OCI-LY1 (cell line): ENCODE results near the gene POU2F2.

Experiments used
- H2AFZ ChIP-seq: fragments of 200-600 bp; sonication (generic), shearing (Covaris generic); 2 replicates; pipeline ENCODE4 v1.6.0; 2014; ENCODE audit warnings: antibody characterized with exemption, mild to moderate bottlenecking, low read length
- H3F3A ChIP-seq: fragments of 200-600 bp; sonication (generic), shearing (Covaris generic); 2 replicates; pipeline ENCODE4 v1.6.0; 2014; ENCODE audit warnings: mild to moderate bottlenecking, antibody characterized with exemption, low read length, moderate library complexity; ENCODE audit not compliant: insufficient read depth
- H3K27ac ChIP-seq: fragments of 200-600 bp; sonication (generic); 2 replicates; pipeline ENCODE4 v1.5.1; 2014; ENCODE audit warnings: low read length, mixed run types, mild to moderate bottlenecking, low read depth; ENCODE audit not compliant: poor library complexity, severe bottlenecking
- H3K27me3 ChIP-seq: fragments of 200-600 bp; sonication (generic); 2 replicates; pipeline ENCODE4 v1.6.0; 2014; ENCODE audit warnings: antibody characterized with exemption, mild to moderate bottlenecking, low read length, moderate library complexity; ENCODE audit not compliant: insufficient read depth
- H3K36me3 ChIP-seq: fragments of 200-600 bp; sonication (generic); 2 replicates; pipeline ENCODE4 v1.6.1; 2014; ENCODE audit warnings: mild to moderate bottlenecking, antibody characterized with exemption, low read length, moderate library complexity, mixed read lengths; ENCODE audit not compliant: insufficient read depth
- H3K4me1 ChIP-seq: fragments of 200-600 bp; sonication (generic); 2 replicates; pipeline ENCODE4 v1.5.1; 2014; ENCODE audit warnings: mild to moderate bottlenecking, low read length, moderate library complexity; ENCODE audit not compliant: insufficient read depth, severe bottlenecking
- H3K4me2 ChIP-seq: fragments of 200-600 bp; sonication (generic), shearing (Covaris generic); 2 replicates; pipeline ENCODE4 v1.6.1; 2014; ENCODE audit warnings: low read length
- H3K4me3 ChIP-seq: fragments of 200-600 bp; sonication (generic); 2 replicates; pipeline ENCODE4 v1.5.1; 2014; ENCODE audit warnings: low read length, low read depth, mild to moderate bottlenecking, mixed read lengths; ENCODE audit not compliant: poor library complexity, severe bottlenecking
- H3K79me2 ChIP-seq: fragments of 200-600 bp; shearing (Covaris generic); 2 replicates; pipeline ENCODE4 v1.6.1; 2016; ENCODE audit warnings: mixed run types, low read length, mixed read lengths; ENCODE audit not compliant: insufficient read depth
- H3K9ac ChIP-seq: fragments of 200-600 bp; sonication (generic), shearing (Covaris generic); 2 replicates; pipeline ENCODE4 v1.6.1; 2014; ENCODE audit warnings: mild to moderate bottlenecking, low read length, mixed read lengths
- H3K9me2 ChIP-seq: fragments of 200-600 bp; sonication (generic), shearing (Covaris generic); 2 replicates; pipeline ENCODE4 v1.6.1; 2014; ENCODE audit warnings: low read depth, mild to moderate bottlenecking, low read length, mixed read lengths
- H3K9me3 ChIP-seq: fragments of 200-600 bp; shearing (Covaris generic); 2 replicates; pipeline ENCODE4 v1.6.1; 2014; ENCODE audit warnings: low read length, mixed read lengths
- H4K20me1 ChIP-seq: fragments of 200-600 bp; sonication (generic), shearing (Covaris generic); 2 replicates; pipeline ENCODE4 v1.6.0; 2016; ENCODE audit warnings: mild to moderate bottlenecking, low read length; ENCODE audit not compliant: insufficient read depth
- CTCF ChIP-seq: fragments of 200-600 bp; sonication (generic), shearing (Covaris generic); IDR thresholded peaks from 2 replicates; pipeline ENCODE4 v1.5.1; 2017; ENCODE audit warnings: mild to moderate bottlenecking, antibody characterized with exemption, low read length, moderate library complexity, mixed read lengths
- EZH2 ChIP-seq: fragments of 200-600 bp; sonication (generic), shearing (Covaris generic); IDR thresholded peaks from 2 replicates; pipeline ENCODE4 v1.8.0; 2017; ENCODE audit warnings: borderline replicate concordance, mixed run types, mild to moderate bottlenecking, antibody characterized with exemption, low read length, moderate library complexity, mixed read lengths

Gene POU2F2

GRCh38 chr19:42091300-42091699 lies 40.9 kb downstream of the POU2F2 start:
- Histone ChIP-seq H3K36me3 (peaks cover 22% of the 10 kb centered on the region; the same call in 1 of the 2 replicates), H3K4me1 (peaks cover 31% of the 10 kb centered on the region), H3K4me2 (no peak overlapping the region), H3K9me2 (no peaks in the 10 kb centered on the region), H2AFZ (no peak overlapping the region), H3K27ac (no peak overlapping the region), H3K9ac (no peak overlapping the region), H4K20me1 (no peaks in the 10 kb centered on the region), H3K27me3 (no peaks in the 10 kb centered on the region), H3K9me3 (no peaks in the 10 kb centered on the region), H3K4me3 (no peak overlapping the region), H3K79me2 (no peaks in the 10 kb centered on the region), H3F3A (no peaks in the 10 kb centered on the region)
- TF ChIP-seq EZH2 (no peak), CTCF (no peak)

- Histone ChIP-seq H3K9me2 (no peaks in the 10 kb centered on the region), H3K27me3 (no peaks in the 10 kb centered on the region), H3K4me2 (no peak overlapping the region), H3K4me3 (no peak overlapping the region), H3K27ac (no peak overlapping the region), H4K20me1 (no peaks in the 10 kb centered on the region), H3K9me3 (no peaks in the 10 kb centered on the region), H3F3A (no peaks in the 10 kb centered on the region), H2AFZ (no peak overlapping the region), H3K4me1 (peaks cover 31% of the 10 kb centered on the region), H3K79me2 (no peaks in the 10 kb centered on the region), H3K36me3 (peaks cover 20% of the 10 kb centered on the region; the same call in 1 of the 2 replicates), H3K9ac (no peak overlapping the region)
- TF ChIP-seq CTCF (no peak), EZH2 (no peak)
Observed at GRCh38 chr19:42090672-42091071, 41.6 kb downstream of the POU2F2 start.

GRCh38 chr19:42089772-42090171 lies 42.5 kb downstream of the POU2F2 start:
- Histone ChIP-seq H3K4me3 (no peak overlapping the region), H3K27ac (no peak overlapping the region), H3K9ac (no peak overlapping the region), H3F3A (no peaks in the 10 kb centered on the region), H3K27me3 (no peaks in the 10 kb centered on the region), H2AFZ (no peak overlapping the region), H3K9me3 (no peaks in the 10 kb centered on the region), H3K9me2 (no peaks in the 10 kb centered on the region), H4K20me1 (no peaks in the 10 kb centered on the region), H3K4me1 (peaks cover 31% of the 10 kb centered on the region), H3K4me2 (no peak overlapping the region), H3K36me3 (peaks cover 11% of the 10 kb centered on the region; the same call in 1 of the 2 replicates), H3K79me2 (no peaks in the 10 kb centered on the region)
- TF ChIP-seq EZH2 (no peak), CTCF (no peak)
